Calu3 (cell line): ENCODE results near the gene COL15A1. TPM values are rescaled to one million over a fixed set of nuclear protein-coding genes. Genes with fewer than 3 reads are reported as not detected.

ENCODE experiments used
- BruUV-seq: library from RNA; stranded (reverse); fragments of 400-500 nt; replicated peaks from 2 replicates; lab custom pipeline; 2021; lab: Mats Ljungman, UMichigan
- CTCF ChIA-PET: fragments of 300-600 bp; sonication (Branson Sonifier 250); formaldehyde crosslinking; loops from one replicate; lab custom pipeline; 2022; ENCODE audit warnings: antibody characterized with exemption; lab: Charles Lee
- DNase-seq: peaks from one replicate; pipeline ENCODE4 v3.0.0; 2022
- H3K27ac Mint-ChIP-seq: one replicate; pipeline ENCODE4 v1.8.0; 2022; ENCODE audit warnings: mixed read lengths; ENCODE audit not compliant: unreplicated experiment
- H3K27me3 Mint-ChIP-seq: one replicate; pipeline ENCODE4 v1.8.0; 2022; ENCODE audit warnings: mixed read lengths; ENCODE audit not compliant: unreplicated experiment
- H3K36me3 Mint-ChIP-seq: one replicate; pipeline ENCODE4 v1.8.0; 2022; ENCODE audit warnings: mild to moderate bottlenecking, moderate library complexity, mixed read lengths; ENCODE audit not compliant: insufficient read depth, unreplicated experiment
- H3K4me1 Mint-ChIP-seq: one replicate; pipeline ENCODE4 v1.8.0; 2022; ENCODE audit warnings: mild to moderate bottlenecking, low read depth, mixed read lengths; ENCODE audit not compliant: unreplicated experiment
- H3K4me3 Mint-ChIP-seq: one replicate; pipeline ENCODE4 v1.8.0; 2022; ENCODE audit warnings: mild to moderate bottlenecking, low read depth, moderate library complexity, mixed read lengths; ENCODE audit not compliant: unreplicated experiment
- H3K9me3 Mint-ChIP-seq: one replicate; pipeline ENCODE4 v1.8.0; 2022; ENCODE audit warnings: low read depth, mixed read lengths; ENCODE audit not compliant: unreplicated experiment
- CTCF ChIP-seq: fragments of 200-600 bp; IDR thresholded peaks from one replicate; pipeline ENCODE4 v1.8.0; 2022; ENCODE audit warnings: antibody characterized with exemption; ENCODE audit not compliant: unreplicated experiment
- intact Hi-C: fragments of 100-400 bp; cut with micrococcal nuclease; formaldehyde crosslinking; loops from one replicate; pipeline ENCODE4 v1.10.0; 2022; ENCODE audit not compliant: unreplicated experiment
- total RNA-seq: library from RNA; stranded (reverse); gene quantifications from 2 replicates; pipeline ENCODE4 v1.2.3, GENCODE V29; 2022

COL15A1 gene
- total RNA-seq, 1 experiment from 2014 or later, result not detected

GRCh38 chr9:98980291-98980690, 36.6 kb downstream of the COL15A1 start:
- intact Hi-C loops, result no loop called here
- CTCF ChIA-PET, result no interaction called here
- TF ChIP-seq CTCF, result no peak
- Mint-ChIP-seq H3K36me3 (no peaks in the 10 kb centered on the region), H3K4me3 (no peak overlapping the region), H3K4me1 (no peaks in the 10 kb centered on the region), H3K27me3 (peaks cover 20% of the 10 kb centered on the region), H3K27ac (no peak overlapping the region), H3K9me3 (no peaks in the 10 kb centered on the region)
- BruUV-seq, result no TSS peak
- DNase-seq, result no peak

GRCh38 chr9:98983295-98984268, 39.9 kb downstream of the COL15A1 start:
- intact Hi-C loops, result no loop called here
- H3K27ac Mint-ChIP-seq, result no peak overlapping the region

GRCh38 chr9:98985596-98985995, 41.9 kb downstream of the COL15A1 start:
- intact Hi-C loops, result no loop called here
- CTCF ChIA-PET, result no interaction called here
- Mint-ChIP-seq H3K4me3 (no peak overlapping the region), H3K27ac (no peak overlapping the region), H3K27me3 (peaks cover 36% of the 10 kb centered on the region), H3K9me3 (no peaks in the 10 kb centered on the region), H3K36me3 (no peaks in the 10 kb centered on the region), H3K4me1 (no peaks in the 10 kb centered on the region)
- no peak for TF ChIP-seq CTCF
- BruUV-seq, result no TSS peak
- no peak for DNase-seq

More at GRCh38 chr9:98983295-98984268, 39.9 kb downstream of the COL15A1 start:
- Mint-ChIP-seq H3K27me3 (peaks cover 18% of the 10 kb centered on the region), H3K36me3 (no peaks in the 10 kb centered on the region), H3K9me3 (no peaks in the 10 kb centered on the region), H3K4me3 (no peak overlapping the region), H3K4me1 (no peaks in the 10 kb centered on the region)
- TF ChIP-seq CTCF, result no peak
- no peak for DNase-seq
- CTCF ChIA-PET, result no interaction called here
- BruUV-seq, result no TSS peak

GRCh38 chr9:98986866-98987651, 43.4 kb downstream of the COL15A1 start:
- no peaks in the 10 kb centered on the region for H3K36me3 Mint-ChIP-seq
- DNase-seq, result no peak
- BruUV-seq, result no TSS peak
- no peaks in the 10 kb centered on the region for H3K4me1 Mint-ChIP-seq
- no peak for TF ChIP-seq CTCF
- no peak overlapping the region for H3K27ac Mint-ChIP-seq
- intact Hi-C loops, result no loop called here
- H3K27me3 Mint-ChIP-seq, result peaks cover 41% of the 10 kb centered on the region
- no peaks in the 10 kb centered on the region for H3K9me3 Mint-ChIP-seq
- no peak overlapping the region for H3K4me3 Mint-ChIP-seq
- CTCF ChIA-PET, result no interaction called here
